ENCODE results near the gene DPYSL5. TPM values are rescaled to one million over a fixed set of nuclear protein-coding genes. Genes with fewer than 3 reads are reported as not detected.
"Not testable (repeated sequence)": the region's sequence is repeated elsewhere in the genome, so short reads cannot be mapped to it uniquely, and the experiment has no call there.

DPYSL5 gene
- total RNA-seq, 4 donors from 2014 or later = 0.13 to 0.50 (median 0.41) TPM

- H3K4me1 ChIP-seq = peaks cover 0 to 9% (median 3%) of the 10 kb centered on the region in 4 donors
- peaks cover 0 to 33% (median under 1%) of the 10 kb centered on the region in 4 donors for H3K27me3 ChIP-seq
- H3K4me3 ChIP-seq = no peak overlapping the region
- H3K36me3 ChIP-seq = no peaks in the 10 kb centered on the region
- peak; percentile 42 for DNase-seq (ENCODE audit: extremely low spot score)
- no peak for TF ChIP-seq CTCF (IDR thresholded peaks at IDR 0.05)
- no peak for TF ChIP-seq POLR2A (IDR thresholded peaks at IDR 0.05; ENCODE audit: low read depth)
- intact Hi-C loops (cut with DNase I) = no loop called here
- no peaks in the 10 kb centered on the region for H3K9me3 ChIP-seq
- 62% methylated on average over 5 of the region's 5 CpGs for WGBS
- H3K27ac ChIP-seq (replicated peaks in 1 of 4) = no peak overlapping the region
Measured at GRCh38 chr2:26917135-26917836, 69.4 kb downstream of the DPYSL5 start.

DNA sequence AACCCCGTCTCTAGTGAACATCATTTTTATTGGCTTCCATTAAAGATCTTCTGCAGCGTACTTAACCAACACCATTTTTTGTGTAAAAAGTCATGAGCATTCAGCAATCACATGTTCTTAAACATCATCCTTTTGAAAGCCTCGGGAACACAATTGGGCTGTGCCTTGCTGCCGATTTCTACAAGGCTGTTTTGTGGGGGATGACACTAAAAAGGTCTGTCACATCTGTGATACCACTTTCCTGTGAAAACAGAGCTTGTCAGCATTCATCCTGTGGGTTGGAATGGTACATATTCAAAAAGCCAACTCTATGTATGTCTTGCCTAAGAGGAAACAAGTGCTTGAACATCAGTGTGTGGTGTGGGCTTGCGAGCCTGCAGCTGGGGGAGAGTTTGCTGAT lies 73.4 kb downstream of the DPYSL5 start:
- DNase-seq (ENCODE audit: extremely low spot score) = no peak
- H3K27me3 ChIP-seq = peaks cover 0 to 4% (median 0%) of the 10 kb centered on the region in 4 donors
- no peaks in the 10 kb centered on the region for H3K9me3 ChIP-seq
- H3K4me3 ChIP-seq = no peak overlapping the region
- no peaks in the 10 kb centered on the region for H3K4me1 ChIP-seq
- 94% methylated on average over 5 of the region's 5 CpGs for WGBS
- intact Hi-C loops (cut with DNase I) = no loop called here
- TF ChIP-seq CTCF (IDR thresholded peaks at IDR 0.05) (no peak), EP300 (IDR thresholded peaks at IDR 0.05) (no peak), POLR2AphosphoS5 (IDR thresholded peaks at IDR 0.05) (no peak), POLR2A (IDR thresholded peaks at IDR 0.05; ENCODE audit: low read depth) (no peak)
- H3K27ac ChIP-seq (replicated peaks in 1 of 4) = no peak overlapping the region
- H3K36me3 ChIP-seq = no peaks in the 10 kb centered on the region

- H3K27ac ChIP-seq (replicated peaks in 1 of 4) = no peak overlapping the region
- no peaks in the 10 kb centered on the region for H3K9me3 ChIP-seq
- TF ChIP-seq POLR2AphosphoS5 (IDR thresholded peaks at IDR 0.05) (no peak), EP300 (IDR thresholded peaks at IDR 0.05) (no peak), POLR2A (IDR thresholded peaks at IDR 0.05; ENCODE audit: low read depth) (no peak), CTCF (IDR thresholded peaks at IDR 0.05) (peak; percentile 32 to 54 (median 37))
- intact Hi-C loops (cut with DNase I) = no loop called here
- H3K4me3 ChIP-seq = no peak overlapping the region
- no peaks in the 10 kb centered on the region for H3K4me1 ChIP-seq
- H3K27me3 ChIP-seq = no peaks in the 10 kb centered on the region
- no peaks in the 10 kb centered on the region for H3K36me3 ChIP-seq
- DNase-seq (ENCODE audit: extremely low spot score) = no peak
- WGBS = 11% methylated on average over 8 of the region's 8 CpGs
Measured at GRCh38 chr2:26922405-26923188, 74.7 kb downstream of the DPYSL5 start.

DNA sequence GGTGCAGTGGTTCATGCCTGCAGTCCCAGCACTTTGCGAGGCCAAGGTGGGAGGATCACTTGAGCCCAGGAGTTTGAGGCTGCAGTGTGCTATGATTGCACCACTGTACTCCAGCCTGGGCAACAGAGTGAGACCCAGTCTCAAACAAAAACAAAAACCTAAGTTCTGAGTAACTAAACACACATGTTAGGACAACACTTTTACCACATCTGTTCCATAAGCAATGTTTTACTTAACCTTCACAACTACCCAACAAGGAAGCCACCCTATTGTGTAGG lies 75.2 kb downstream of the DPYSL5 start:
- H3K36me3 ChIP-seq; H3K4me3 ChIP-seq; DNase-seq (ENCODE audit: extremely low spot score); intact Hi-C loops (cut with DNase I); H3K27ac ChIP-seq (replicated peaks in 1 of 4); H3K9me3 ChIP-seq; H3K4me1 ChIP-seq; H3K27me3 ChIP-seq: not testable (repeated sequence)
- WGBS = 93% methylated on average over 1 of the region's 1 CpG

- no peaks in the 10 kb centered on the region for H3K36me3 ChIP-seq
- no peak overlapping the region for H3K27ac ChIP-seq (replicated peaks in 1 of 4)
- no peak for DNase-seq (ENCODE audit: extremely low spot score)
- no CpG with 5 or more reads among the region's 14 CpGs for WGBS
- no peak overlapping the region for H3K4me3 ChIP-seq
- intact Hi-C loops (cut with DNase I) = no loop called here
- H3K4me1 ChIP-seq = no peaks in the 10 kb centered on the region
- no peaks in the 10 kb centered on the region for H3K9me3 ChIP-seq
- TF ChIP-seq CTCF (IDR thresholded peaks at IDR 0.05) (no peak), POLR2AphosphoS5 (IDR thresholded peaks at IDR 0.05) (no peak), EP300 (IDR thresholded peaks at IDR 0.05) (no peak), POLR2A (IDR thresholded peaks at IDR 0.05; ENCODE audit: low read depth) (no peak)
- H3K27me3 ChIP-seq = peaks cover 0 to 10% (median 0%) of the 10 kb centered on the region in 4 donors
Measured at GRCh38 chr2:26924731-26925099, 76.8 kb downstream of the DPYSL5 start.
